Measurements from ENCODE around the gene ARHGEF11. TPM values are rescaled to one million over a fixed set of nuclear protein-coding genes. Genes with fewer than 3 reads are reported as not detected.

ARHGEF11 gene
- total RNA-seq, 1 donor from 2014 or later, result 29.9 TPM

GRCh38 chr1:156925154-156926010 lies 120.2 kb downstream of the ARHGEF11 start:
- DNase-seq, result peak; percentile 12
- no peak for ATAC-seq (ENCODE audit: poor library complexity)
- intact Hi-C loops (cut with DNase I), result loop anchor here (5.0 kb wide), 1 partner anchor 33 kb away; the partner anchor contains the start of gene PEAR1

- intact Hi-C loops (cut with DNase I), result loop anchor here (5.0 kb wide), 1 partner anchor 32 kb away; the partner anchor contains the start of gene PEAR1
- ATAC-seq (ENCODE audit: poor library complexity), result no peak
Measured at GRCh38 chr1:156924478-156925153, 120.9 kb downstream of the ARHGEF11 start.

GRCh38 chr1:156923670-156924477 lies 121.7 kb downstream of the ARHGEF11 start:
- intact Hi-C loops (cut with DNase I), result no loop called here
- no peak for ATAC-seq (ENCODE audit: poor library complexity)
- peak; percentile 37 for DNase-seq

More at GRCh38 chr1:156924478-156925153, 120.9 kb downstream of the ARHGEF11 start:
- peak; percentile 21 for DNase-seq

- intact Hi-C loops (cut with DNase I), result no loop called here
- ATAC-seq (ENCODE audit: poor library complexity) (no peak), DNase-seq (peak; percentile 36)
Measured at GRCh38 chr1:156922986-156923669, 122.4 kb downstream of the ARHGEF11 start.

GRCh38 chr1:156921053-156921529 lies 124.5 kb downstream of the ARHGEF11 start:
- ATAC-seq (ENCODE audit: poor library complexity) (no peak), DNase-seq (no peak)
- intact Hi-C loops (cut with DNase I), result no loop called here

- DNase-seq (peak; percentile 88), ATAC-seq (ENCODE audit: poor library complexity) (peak; percentile 95)
- intact Hi-C loops (cut with DNase I), result no loop called here
Measured at GRCh38 chr1:156920233-156921052, 125.1 kb downstream of the ARHGEF11 start, which contains the start of gene LRRC71. Gene LRRC71 (plus strand): TSS chr1:156920632. CDS start chr1:156920804, 172 bp downstream.

- peak; percentile 31 for DNase-seq
- intact Hi-C loops (cut with DNase I), result no loop called here
- no peak for ATAC-seq (ENCODE audit: poor library complexity)
Measured at GRCh38 chr1:156914440-156914856, 131.1 kb downstream of the ARHGEF11 start.

- intact Hi-C loops (cut with DNase I), result no loop called here
- DNase-seq, result peak; percentile 36
- ATAC-seq (ENCODE audit: poor library complexity), result no peak
Measured at GRCh38 chr1:156913809-156914387, 131.6 kb downstream of the ARHGEF11 start.

GRCh38 chr1:156912861-156913808 lies 132.4 kb downstream of the ARHGEF11 start:
- ATAC-seq (ENCODE audit: poor library complexity) (peak; percentile 38), DNase-seq (peak; percentile 56)
- intact Hi-C loops (cut with DNase I), result no loop called here

GRCh38 chr1:156912310-156912709 lies 133.2 kb downstream of the ARHGEF11 start:
- DNase-seq, result peak; percentile 39
- intact Hi-C loops (cut with DNase I), result no loop called here
- ATAC-seq (ENCODE audit: poor library complexity), result no peak

- ATAC-seq (ENCODE audit: poor library complexity), result no peak
- intact Hi-C loops (cut with DNase I), result no loop called here
- peak; percentile 2 for DNase-seq
Measured at GRCh38 chr1:156911577-156912298, 133.8 kb downstream of the ARHGEF11 start.

- ATAC-seq (ENCODE audit: poor library complexity) (peak; percentile 31), DNase-seq (peak; percentile 60)
- intact Hi-C loops (cut with DNase I), result no loop called here
Measured at GRCh38 chr1:156910309-156910782, 135.2 kb downstream of the ARHGEF11 start.

- intact Hi-C loops (cut with DNase I), result no loop called here
- ATAC-seq (ENCODE audit: poor library complexity) (no peak), DNase-seq (no peak)
Measured at GRCh38 chr1:156909671-156910070, 135.9 kb downstream of the ARHGEF11 start.

- ATAC-seq (ENCODE audit: poor library complexity) (no peak), DNase-seq (no peak)
- intact Hi-C loops (cut with DNase I), result no loop called here
Measured at GRCh38 chr1:156908955-156909354, 136.6 kb downstream of the ARHGEF11 start.

GRCh38 chr1:156908541-156908940 lies 137.0 kb downstream of the ARHGEF11 start:
- intact Hi-C loops (cut with DNase I), result no loop called here
- ATAC-seq (ENCODE audit: poor library complexity), result no peak
- DNase-seq, result no peak
